Measurements from ENCODE around the gene CYSRT1.

CYSRT1 gene

GRCh38 chr9:137191245-137191644 lies 33.7 kb upstream of the CYSRT1 start:
- DNase-seq = no peak

GRCh38 chr9:137191691-137192447 lies 33.1 kb upstream of the CYSRT1 start:
- DNase-seq = no peak

GRCh38 chr9:137192448-137192780 lies 32.6 kb upstream of the CYSRT1 start:
- DNase-seq = no peak

- DNase-seq = no peak
Measured at GRCh38 chr9:137192859-137193258, 32.1 kb upstream of the CYSRT1 start.

GRCh38 chr9:137193771-137194170 lies 31.2 kb upstream of the CYSRT1 start:
- no peak for DNase-seq

GRCh38 chr9:137194388-137194787 lies 30.6 kb upstream of the CYSRT1 start:
- peak; percentile 76 for DNase-seq

GRCh38 chr9:137194909-137195308 lies 30.1 kb upstream of the CYSRT1 start:
- peak; percentile 87 for DNase-seq

- DNase-seq = peak; percentile 99
Measured at GRCh38 chr9:137195525-137196220, 29.3 kb upstream of the CYSRT1 start.

- DNase-seq = peak; percentile 82
Measured at GRCh38 chr9:137198051-137198901, 26.7 kb upstream of the CYSRT1 start.

- DNase-seq = peak; percentile 71
Measured at GRCh38 chr9:137198902-137199283, 26.1 kb upstream of the CYSRT1 start.

GRCh38 chr9:137199411-137200121 lies 25.4 kb upstream of the CYSRT1 start:
- DNase-seq = peak; percentile 61

GRCh38 chr9:137200311-137201204 lies 24.4 kb upstream of the CYSRT1 start, which contains the start of gene TPRN:
TSS of gene TPRN (minus strand) at chr9:137200741. CDS start at chr9:137200711, 30 bp downstream.
- peak; percentile 100 for DNase-seq

GRCh38 chr9:137201205-137201868 lies 23.6 kb upstream of the CYSRT1 start:
- peak; percentile 67 for DNase-seq

- DNase-seq = no peak
Measured at GRCh38 chr9:137202966-137203365, 22.0 kb upstream of the CYSRT1 start.

GRCh38 chr9:137204731-137205125 lies 20.2 kb upstream of the CYSRT1 start:
- DNase-seq = no peak

- peak; percentile 93 for DNase-seq
Measured at GRCh38 chr9:137205126-137206069, 19.6 kb upstream of the CYSRT1 start, which contains the start of the genes NDOR1 and TMEM203. TSS of gene NDOR1 (plus strand) at chr9:137205700. CDS start at chr9:137205778, 78 bp downstream. TSS of gene TMEM203 (minus strand) at chr9:137205648. CDS start at chr9:137205414, 234 bp downstream.

GRCh38 chr9:137206602-137207001 lies 18.4 kb upstream of the CYSRT1 start:
- no peak for DNase-seq

- DNase-seq = no peak
Measured at GRCh38 chr9:137211532-137211931, 13.4 kb upstream of the CYSRT1 start.

GRCh38 chr9:137212520-137212919 lies 12.5 kb upstream of the CYSRT1 start:
- no peak for DNase-seq
